ENCODE results near the gene SRRD.

DNA sequence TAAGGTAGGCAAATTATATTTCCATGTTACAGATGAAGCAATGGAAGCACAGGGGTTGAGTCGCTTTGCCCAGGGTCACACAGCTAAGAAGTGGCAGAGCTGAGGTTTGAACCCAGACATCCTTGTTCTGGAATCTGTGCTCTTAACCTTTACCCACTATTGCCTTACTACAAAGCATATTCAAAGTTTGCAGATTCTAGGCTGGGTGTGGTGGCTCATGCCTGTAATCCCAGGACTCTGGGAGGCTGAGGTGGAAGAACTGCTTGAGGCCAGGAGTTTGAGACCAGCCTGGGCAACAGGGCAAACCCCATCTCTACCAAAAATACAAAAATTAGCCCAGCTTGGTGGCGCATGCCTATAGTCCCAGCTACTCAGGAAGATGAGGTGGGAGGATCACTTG lies 56.4 kb downstream of the SRRD start:
- TF ChIP-seq POLR2A (IDR thresholded peaks at IDR 0.05), result no peak
- TF ChIP-seq, protein P1, sequence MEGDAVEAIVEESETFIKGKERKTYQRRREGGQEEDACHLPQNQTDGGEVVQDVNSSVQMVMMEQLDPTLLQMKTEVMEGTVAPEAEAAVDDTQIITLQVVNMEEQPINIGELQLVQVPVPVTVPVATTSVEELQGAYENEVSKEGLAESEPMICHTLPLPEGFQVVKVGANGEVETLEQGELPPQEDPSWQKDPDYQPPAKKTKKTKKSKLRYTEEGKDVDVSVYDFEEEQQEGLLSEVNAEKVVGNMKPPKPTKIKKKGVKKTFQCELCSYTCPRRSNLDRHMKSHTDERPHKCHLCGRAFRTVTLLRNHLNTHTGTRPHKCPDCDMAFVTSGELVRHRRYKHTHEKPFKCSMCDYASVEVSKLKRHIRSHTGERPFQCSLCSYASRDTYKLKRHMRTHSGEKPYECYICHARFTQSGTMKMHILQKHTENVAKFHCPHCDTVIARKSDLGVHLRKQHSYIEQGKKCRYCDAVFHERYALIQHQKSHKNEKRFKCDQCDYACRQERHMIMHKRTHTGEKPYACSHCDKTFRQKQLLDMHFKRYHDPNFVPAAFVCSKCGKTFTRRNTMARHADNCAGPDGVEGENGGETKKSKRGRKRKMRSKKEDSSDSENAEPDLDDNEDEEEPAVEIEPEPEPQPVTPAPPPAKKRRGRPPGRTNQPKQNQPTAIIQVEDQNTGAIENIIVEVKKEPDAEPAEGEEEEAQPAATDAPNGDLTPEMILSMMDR (IDR thresholded peaks at IDR 0.05), result no peak

All from stomach (tissue), 4 donors.